Glutamatergic neuron (in vitro differentiated cells): ENCODE measurements around the gene OPA1. TPM values are rescaled to one million over a fixed set of nuclear protein-coding genes. Genes with fewer than 3 reads are reported as not detected.

Source experiments
- DNase-seq: peaks from one replicate; pipeline ENCODE4 v3.0.0; 2022
- H3K27ac Mint-ChIP-seq: one replicate; pipeline ENCODE4 v1.8.0; 2020; ENCODE audit warnings: mild to moderate bottlenecking, mixed read lengths, inconsistent platforms; ENCODE audit not compliant: unreplicated experiment
- H3K27me3 Mint-ChIP-seq: one replicate; pipeline ENCODE4 v1.8.0; 2020; ENCODE audit warnings: mild to moderate bottlenecking, moderate library complexity, mixed read lengths, inconsistent platforms; ENCODE audit not compliant: unreplicated experiment
- H3K36me3 Mint-ChIP-seq: one replicate; pipeline ENCODE4 v1.8.0; 2020; ENCODE audit warnings: mild to moderate bottlenecking, mixed read lengths, inconsistent platforms; ENCODE audit not compliant: unreplicated experiment
- H3K4me1 Mint-ChIP-seq: one replicate; pipeline ENCODE4 v1.8.0; 2020; ENCODE audit warnings: mild to moderate bottlenecking, low read depth, mixed read lengths, inconsistent platforms; ENCODE audit not compliant: unreplicated experiment
- H3K4me3 Mint-ChIP-seq: one replicate; pipeline ENCODE4 v1.8.0; 2020; ENCODE audit warnings: mild to moderate bottlenecking, mixed read lengths, inconsistent platforms; ENCODE audit not compliant: unreplicated experiment
- H3K9me3 Mint-ChIP-seq: one replicate; pipeline ENCODE4 v1.8.0; 2020; ENCODE audit warnings: mild to moderate bottlenecking, moderate library complexity, mixed read lengths, inconsistent platforms; ENCODE audit not compliant: unreplicated experiment
- CTCF ChIP-seq: fragments of 200-600 bp; sonication (generic); IDR thresholded peaks from one replicate; pipeline ENCODE4 v1.5.0; 2021; ENCODE audit not compliant: partially characterized antibody, unreplicated experiment
- total RNA-seq: library from RNA; stranded (reverse); fragmentation: NEBNext Ultra II Directional; extraction: Animal tissue kit (Norgen Biotek cat#: 25700); gene quantifications from one replicate; pipeline ENCODE4 v1.2.1, GENCODE V29; 2021; ENCODE audit not compliant: unreplicated experiment

Gene OPA1
- total RNA-seq, 1 donor from 2014 or later = 122 TPM

GRCh38 chr3:193731656-193732055, 138.6 kb downstream of the OPA1 start:
- Mint-ChIP-seq H3K9me3 (peaks cover 2% of the 10 kb centered on the region), H3K27ac (no peak overlapping the region), H3K27me3 (peaks cover 5% of the 10 kb centered on the region), H3K4me3 (no peak overlapping the region), H3K4me1 (peaks cover 8% of the 10 kb centered on the region), H3K36me3 (no peaks in the 10 kb centered on the region)
- no peak for TF ChIP-seq CTCF
- DNase-seq = no peak

DNA sequence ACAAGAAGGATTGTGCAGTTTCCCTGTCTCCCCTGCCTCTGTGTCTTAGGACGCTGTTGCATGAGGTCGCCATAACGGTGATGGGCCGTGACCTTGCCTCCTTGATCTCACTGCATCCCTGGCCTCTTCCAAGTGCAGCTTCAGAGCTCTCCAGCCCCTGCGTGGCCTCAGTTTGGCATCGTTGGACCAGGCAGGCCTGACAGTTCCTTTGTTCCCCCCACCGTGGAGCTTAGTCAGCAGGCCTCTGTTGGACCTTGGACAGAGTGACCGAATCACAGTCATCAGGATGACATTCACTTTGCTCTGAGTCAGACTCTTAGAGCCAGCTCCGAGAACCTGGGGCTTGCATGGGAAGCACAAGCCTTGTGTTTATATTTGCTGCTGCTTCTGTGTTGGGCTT, 139.4 kb downstream of the OPA1 start:
- Mint-ChIP-seq H3K27ac (no peak overlapping the region), H3K27me3 (peaks cover 5% of the 10 kb centered on the region), H3K4me1 (peaks cover 15% of the 10 kb centered on the region), H3K4me3 (no peak overlapping the region), H3K36me3 (no peaks in the 10 kb centered on the region), H3K9me3 (peaks cover 2% of the 10 kb centered on the region)
- no peak for DNase-seq
- TF ChIP-seq CTCF = no peak

GRCh38 chr3:193732827-193733226, 139.8 kb downstream of the OPA1 start:
- H3K27ac Mint-ChIP-seq = no peak overlapping the region
- no peaks in the 10 kb centered on the region for H3K36me3 Mint-ChIP-seq
- H3K4me3 Mint-ChIP-seq = no peak overlapping the region
- H3K27me3 Mint-ChIP-seq = peaks cover 5% of the 10 kb centered on the region
- DNase-seq = no peak
- H3K4me1 Mint-ChIP-seq = peaks cover 15% of the 10 kb centered on the region
- no peak for TF ChIP-seq CTCF
- H3K9me3 Mint-ChIP-seq = peaks cover 2% of the 10 kb centered on the region

- H3K36me3 Mint-ChIP-seq = no peaks in the 10 kb centered on the region
- no peak for TF ChIP-seq CTCF
- no peak overlapping the region for H3K27ac Mint-ChIP-seq
- no peak overlapping the region for H3K4me3 Mint-ChIP-seq
- peaks cover 15% of the 10 kb centered on the region for H3K4me1 Mint-ChIP-seq
- peaks cover 4% of the 10 kb centered on the region for H3K27me3 Mint-ChIP-seq
- DNase-seq = no peak
- no peaks in the 10 kb centered on the region for H3K9me3 Mint-ChIP-seq
These were observed 141.8 kb downstream of the OPA1 start for GRCh38 chr3:193734737-193735366.

GRCh38 chr3:193735850-193736249, 142.8 kb downstream of the OPA1 start:
- H3K9me3 Mint-ChIP-seq = no peaks in the 10 kb centered on the region
- no peaks in the 10 kb centered on the region for H3K36me3 Mint-ChIP-seq
- peaks cover 13% of the 10 kb centered on the region for H3K4me1 Mint-ChIP-seq
- no peak for DNase-seq
- H3K27ac Mint-ChIP-seq = no peak overlapping the region
- H3K4me3 Mint-ChIP-seq = no peak overlapping the region
- TF ChIP-seq CTCF = no peak
- peaks cover 3% of the 10 kb centered on the region for H3K27me3 Mint-ChIP-seq
